A549 (cell line): Measurements from ENCODE around the gene GNA12.

Source experiments
- CTCF ChIP-seq: fragments of >200 bp; sonication (Bioruptor Twin); formaldehyde crosslinking; IDR thresholded peaks from 3 replicates; pipeline ENCODE4 v1.5.1; 2016
- HMGXB4 ChIP-seq: fragments of 250-450 bp; sonication (Bioruptor Pico); IDR thresholded peaks from 2 replicates; pipeline ENCODE4 v1.5.0; 2021; ENCODE audit warnings: mild to moderate bottlenecking, moderate library complexity, borderline replicate concordance
- MAZ ChIP-seq: fragments of 150-350 bp; IDR thresholded peaks from 2 replicates; pipeline ENCODE4 v1.6.1; 2014; ENCODE audit warnings: antibody characterized with exemption, low read depth, low read length, borderline replicate concordance
- POLR2A ChIP-seq: IDR thresholded peaks from 2 replicates; pipeline ENCODE4 v1.6.1; 2012; ENCODE audit warnings: mild to moderate bottlenecking, low read length
- REST ChIP-seq: fragments of 200-600 bp; sonication (generic); IDR thresholded peaks from 2 replicates; pipeline ENCODE4 v1.6.1; 2016; ENCODE audit warnings: antibody characterized with exemption, mild to moderate bottlenecking, moderate library complexity
- RFX5 ChIP-seq: fragments of 450-650 bp; IDR thresholded peaks from 2 replicates; pipeline ENCODE4 v1.7.1; 2014; ENCODE audit warnings: antibody characterized with exemption, mild to moderate bottlenecking, moderate library complexity

GRCh38 chr7:2792856-2793487 lies 51.1 kb downstream of the GNA12 start:
- TF ChIP-seq CTCF: no peak
- TF ChIP-seq POLR2A: no peak
- no peak for TF ChIP-seq REST
- TF ChIP-seq MAZ: no peak
- TF ChIP-seq RFX5: no peak
- no peak for TF ChIP-seq HMGXB4 (CRISPR knock-in tag)
